ENCODE measurements around the gene CELA3B.

DNA sequence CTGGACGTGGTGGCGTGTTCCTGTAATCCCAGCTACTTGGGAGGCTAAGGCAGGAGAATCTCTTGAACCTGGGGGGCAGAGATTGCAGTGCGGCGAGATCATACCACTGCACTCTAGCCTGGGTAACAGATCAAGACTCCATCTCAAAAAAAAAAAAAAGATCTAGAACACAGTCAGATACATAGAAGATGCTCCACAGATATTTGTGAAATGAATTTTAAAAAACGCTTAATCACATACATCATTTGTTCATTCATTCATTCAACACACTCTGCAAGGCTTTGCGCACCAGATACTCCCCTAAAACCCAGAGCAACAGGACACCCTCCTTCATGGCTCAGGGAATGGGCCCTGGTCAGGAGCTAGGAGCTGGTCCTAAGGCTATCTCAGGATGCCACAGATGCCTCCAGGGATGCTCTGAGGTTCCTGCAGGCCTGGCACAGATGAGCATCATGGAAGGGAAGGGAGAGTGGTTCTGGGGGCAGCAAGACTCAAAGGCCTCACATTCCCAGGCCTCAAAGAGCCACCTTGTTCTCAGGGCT lies 46.1 kb upstream of the CELA3B start:
- TF ChIP-seq, protein P1, sequence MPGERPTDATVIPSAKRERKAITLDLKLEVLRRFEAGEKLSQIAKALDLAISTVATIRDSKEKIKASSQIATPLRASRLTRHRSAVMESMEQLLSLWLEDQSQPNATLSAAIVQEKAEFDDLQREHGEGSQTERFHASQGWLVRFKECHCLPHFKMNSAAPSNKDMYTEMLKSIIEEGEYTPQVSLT (CRISPR knock-in tag; IDR thresholded peaks at IDR 0.05; ENCODE audit: borderline replicate concordance, low read depth), result no peak
- TF ChIP-seq, protein P2, sequence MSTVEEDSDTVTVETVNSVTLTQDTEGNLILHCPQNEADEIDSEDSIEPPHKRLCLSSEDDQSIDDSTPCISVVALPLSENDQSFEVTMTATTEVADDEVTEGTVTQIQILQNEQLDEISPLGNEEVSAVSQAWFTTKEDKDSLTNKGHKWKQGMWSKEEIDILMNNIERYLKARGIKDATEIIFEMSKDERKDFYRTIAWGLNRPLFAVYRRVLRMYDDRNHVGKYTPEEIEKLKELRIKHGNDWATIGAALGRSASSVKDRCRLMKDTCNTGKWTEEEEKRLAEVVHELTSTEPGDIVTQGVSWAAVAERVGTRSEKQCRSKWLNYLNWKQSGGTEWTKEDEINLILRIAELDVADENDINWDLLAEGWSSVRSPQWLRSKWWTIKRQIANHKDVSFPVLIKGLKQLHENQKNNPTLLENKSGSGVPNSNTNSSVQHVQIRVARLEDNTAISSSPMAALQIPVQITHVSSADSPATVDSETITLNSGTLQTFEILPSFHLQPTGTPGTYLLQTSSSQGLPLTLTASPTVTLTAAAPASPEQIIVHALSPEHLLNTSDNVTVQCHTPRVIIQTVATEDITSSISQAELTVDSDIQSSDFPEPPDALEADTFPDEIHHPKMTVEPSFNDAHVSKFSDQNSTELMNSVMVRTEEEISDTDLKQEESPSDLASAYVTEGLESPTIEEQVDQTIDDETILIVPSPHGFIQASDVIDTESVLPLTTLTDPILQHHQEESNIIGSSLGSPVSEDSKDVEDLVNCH (CRISPR knock-in tag; IDR thresholded peaks at IDR 0.05), result no peak

All from HepG2 (cell line).